Tibial artery (tissue), 4 donors: ENCODE results near the gene MBOAT7.
"Not testable (repeated sequence)": the region's sequence is repeated elsewhere in the genome, so short reads cannot be mapped to it uniquely, and the experiment has no call there.

Experiments used
- DNase-seq, 2 donors: peaks; one replicate each; pipeline ENCODE4 v3.0.0-alpha.2; 2019
- H3K27ac ChIP-seq, 2 donors: fragments of 200-600 bp; sonication (generic) in 1 of 2; 1 replicate in 1 of 2; 2 replicates in 1 of 2; pipeline ENCODE4 v1.5.1; 2018 to 2019; ENCODE audit warnings: mild to moderate bottlenecking in 1 of 2
- H3K27me3 ChIP-seq, 2 donors: fragments of 200-600 bp; sonication (generic) in 1 of 2; one replicate each; pipeline versions ENCODE4 v1.5.1 to v1.6.0; 2016 to 2019
- H3K36me3 ChIP-seq, 3 donors: fragments of 200-600 bp; sonication (generic) in 2 of 3; one replicate each; pipeline ENCODE4 v1.5.1; 2016 to 2019; ENCODE audit warnings: mild to moderate bottlenecking in 2 of 3
- H3K4me1 ChIP-seq, 4 donors: fragments of 200-600 bp; sonication (generic) in 2 of 4; 1 replicate in 3 of 4; 2 replicates in 1 of 4; pipeline ENCODE4 v1.5.1; 2016 to 2019
- H3K4me3 ChIP-seq, 2 donors: fragments of 200-600 bp; sonication (generic) in 1 of 2; 1 replicate in 1 of 2; 2 replicates in 1 of 2; pipeline ENCODE4 v1.5.1; 2018 to 2019; ENCODE audit warnings: mild to moderate bottlenecking in 2 of 2
- H3K9me3 ChIP-seq, 3 donors: fragments of 200-600 bp; sonication (generic) in 1 of 3; one replicate each; pipeline ENCODE4 v1.5.1; 2016 to 2019
- CTCF ChIP-seq, 2 experiments: fragments of 200-600 bp in 1 of 2; fragments of 450-650 bp in 1 of 2; IDR thresholded peaks; one replicate each; pipeline ENCODE4 v1.5.1; 2017 to 2019; ENCODE audit warnings: antibody characterized with exemption in 2 of 2, mild to moderate bottlenecking in 1 of 2, moderate library complexity in 1 of 2
- intact Hi-C: fragments of 100-400 bp; cut with DNase I; formaldehyde crosslinking; loops from one replicate; pipeline ENCODE4 v1.15.0; 2023; ENCODE audit warnings: low total_unique reads

Gene MBOAT7

DNA sequence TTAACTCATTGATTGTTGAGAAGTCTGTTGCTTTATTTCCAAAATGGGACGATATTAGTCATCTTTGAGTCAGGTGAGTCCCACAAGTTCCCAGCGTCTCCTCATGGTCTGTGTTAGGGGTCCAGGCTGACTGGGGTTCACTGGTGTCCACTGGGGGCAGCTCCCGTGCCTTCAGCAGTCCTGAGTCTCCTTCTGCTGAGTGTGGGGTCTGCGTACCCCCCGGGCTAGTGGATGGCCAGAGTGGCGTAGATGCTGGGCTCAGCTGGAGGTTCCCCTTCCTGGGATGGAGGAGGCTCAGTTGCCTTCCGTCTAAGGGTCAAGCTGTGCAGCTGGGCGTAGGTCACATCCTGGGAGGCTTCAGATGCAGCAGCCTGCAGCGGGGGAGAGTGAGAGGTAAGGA is 27.5 kb upstream of the MBOAT7 start:
- Histone ChIP-seq H3K4me3 (no peak overlapping the region), H3K27ac (no peak overlapping the region), H3K4me1 (no peaks in the 10 kb centered on the region), H3K27me3 (peaks cover 0 to 14% of the 10 kb centered on the region in 2 donors), H3K9me3 (no peaks in the 10 kb centered on the region), H3K36me3 (peaks cover 0 to 12% (median 0%) of the 10 kb centered on the region in 3 donors)
- no peak for DNase-seq
- no peak for TF ChIP-seq CTCF (IDR thresholded peaks at IDR 0.05)
- intact Hi-C loops, result no loop called here

- H3K4me1 ChIP-seq, H3K27me3 ChIP-seq, H3K9me3 ChIP-seq, H3K27ac ChIP-seq, intact Hi-C loops, DNase-seq, H3K4me3 ChIP-seq: not testable (repeated sequence)
- H3K36me3 ChIP-seq, result peaks cover 0 to 12% (median 0%) of the 10 kb centered on the region in 3 donors
Observed at GRCh38 chr19:54214734-54215133, 25.4 kb upstream of the MBOAT7 start.

DNA sequence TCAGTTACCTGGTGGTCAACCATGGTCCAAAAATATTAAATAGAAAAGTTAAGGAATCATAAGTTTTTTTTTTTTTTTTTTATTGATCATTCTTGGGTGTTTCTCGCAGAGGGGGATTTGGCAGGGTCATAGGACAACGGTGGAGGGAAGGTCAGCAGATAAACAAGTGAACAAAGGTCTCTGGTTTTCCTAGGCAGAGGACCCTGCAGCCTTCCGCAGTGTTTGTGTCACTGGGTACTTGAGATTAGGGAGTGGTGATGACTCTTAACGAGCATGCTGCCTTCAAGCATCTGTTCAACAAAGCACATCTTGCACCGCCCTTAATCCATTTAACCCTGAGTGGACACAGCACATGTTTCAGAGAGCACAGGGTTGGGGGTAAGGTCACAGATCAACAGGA is 24.8 kb upstream of the MBOAT7 start:
- H3K4me3 ChIP-seq, H3K9me3 ChIP-seq, H3K27me3 ChIP-seq, H3K36me3 ChIP-seq, H3K27ac ChIP-seq, intact Hi-C loops, DNase-seq: not testable (repeated sequence)
- H3K4me1 ChIP-seq, result peaks cover 4 to 12% (median 9%) of the 10 kb centered on the region in 4 donors

GRCh38 chr19:54211235-54211634 is 21.9 kb upstream of the MBOAT7 start:
- no peaks in the 10 kb centered on the region for H3K9me3 ChIP-seq
- no peaks in the 10 kb centered on the region for H3K27me3 ChIP-seq
- H3K36me3 ChIP-seq, result peaks cover 17 to 23% (median 22%) of the 10 kb centered on the region in 3 donors
- no peak overlapping the region for H3K4me3 ChIP-seq
- no peak overlapping the region for H3K27ac ChIP-seq
- intact Hi-C loops, result no loop called here
- DNase-seq, result no peak
- peaks cover 6 to 19% (median 15%) of the 10 kb centered on the region in 4 donors for H3K4me1 ChIP-seq
- TF ChIP-seq CTCF (IDR thresholded peaks at IDR 0.05), result no peak

DNA sequence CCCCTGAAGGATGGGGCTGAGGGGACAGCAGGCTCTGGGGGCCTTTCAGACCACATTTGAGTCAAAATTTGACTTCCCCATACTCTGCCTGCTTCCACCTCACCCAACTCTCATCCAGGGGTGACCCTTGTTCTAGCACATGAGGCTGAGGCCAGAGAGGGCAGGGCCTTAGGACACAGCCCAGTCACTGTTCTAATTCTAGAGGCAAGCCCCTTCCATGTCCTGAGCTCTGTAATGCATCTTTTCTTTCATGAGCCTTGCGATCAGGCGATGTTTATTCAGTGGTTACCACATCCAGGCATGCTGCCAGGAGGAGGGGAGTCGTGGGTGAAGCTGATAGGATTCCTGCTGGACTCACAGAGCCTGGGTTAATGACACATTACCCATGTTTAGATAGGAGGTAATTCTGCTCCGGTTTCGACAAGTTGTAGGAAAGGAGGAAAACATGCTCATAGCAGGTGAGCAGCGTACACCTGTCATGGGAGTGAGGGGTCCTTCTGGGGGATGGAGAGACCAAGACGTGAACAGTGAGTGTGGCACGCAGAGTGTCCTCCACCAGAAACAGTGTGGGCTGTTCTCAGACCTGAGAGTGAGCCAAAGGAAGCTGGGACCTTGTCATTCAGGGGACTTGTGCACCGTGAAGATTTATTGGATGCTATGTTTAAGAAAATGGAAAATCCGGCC is 20.6 kb upstream of the MBOAT7 start:
- Histone ChIP-seq H3K4me1 (peaks cover 6 to 22% (median 21%) of the 10 kb centered on the region in 4 donors), H3K9me3 (no peaks in the 10 kb centered on the region), H3K4me3 (no peak overlapping the region), H3K36me3 (peaks cover 24 to 36% (median 31%) of the 10 kb centered on the region in 3 donors), H3K27ac (peak overlapping the region; percentile 58 to 75), H3K27me3 (no peaks in the 10 kb centered on the region)
- intact Hi-C loops, result no loop called here
- DNase-seq, result peak; percentile 91 to 93
- no peak for TF ChIP-seq CTCF (IDR thresholded peaks at IDR 0.05)

DNA sequence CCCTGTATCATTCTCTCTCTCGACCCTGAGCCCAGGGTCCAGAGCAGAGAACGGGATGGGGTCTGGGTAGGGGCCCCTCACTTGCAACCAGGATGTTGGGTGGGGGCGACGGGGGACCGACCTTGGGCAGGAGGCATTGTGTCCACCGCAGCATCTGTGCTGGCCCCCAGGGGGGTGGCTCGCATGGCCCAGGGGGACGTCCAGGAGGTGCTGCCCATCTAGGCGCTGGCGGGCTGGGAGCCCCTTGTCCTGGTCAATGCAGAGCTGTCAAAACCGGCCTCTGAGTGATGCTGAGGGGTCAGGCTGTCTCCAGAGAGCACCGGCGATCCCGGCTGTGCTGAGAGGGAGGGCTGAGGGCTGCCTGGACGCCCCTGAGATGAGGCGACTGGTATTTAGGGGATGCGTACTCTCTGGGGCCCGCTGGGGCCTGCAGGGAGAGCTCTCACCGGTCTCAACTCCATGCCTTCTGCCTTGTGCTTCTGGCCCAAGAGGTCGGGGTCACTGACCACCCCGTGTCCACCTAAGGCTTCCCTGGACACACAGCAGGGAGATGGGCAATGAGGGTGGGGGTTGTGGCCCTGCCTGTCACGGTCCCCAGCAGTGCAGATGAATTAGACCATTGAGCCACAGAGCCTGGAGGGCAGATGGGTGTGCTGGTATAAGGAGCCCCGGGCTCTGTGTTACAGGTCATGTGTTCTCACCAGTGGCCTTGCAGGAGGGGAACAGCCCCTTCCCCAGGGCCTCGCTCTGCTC is 19.9 kb upstream of the MBOAT7 start:
- peaks cover 24 to 43% (median 35%) of the 10 kb centered on the region in 3 donors for H3K36me3 ChIP-seq
- H3K27me3 ChIP-seq, result no peaks in the 10 kb centered on the region
- no peak overlapping the region for H3K4me3 ChIP-seq
- H3K4me1 ChIP-seq, result peaks cover 6 to 29% (median 26%) of the 10 kb centered on the region in 4 donors
- H3K9me3 ChIP-seq, result no peaks in the 10 kb centered on the region
- peak overlapping the region; percentile 58 to 75 for H3K27ac ChIP-seq
- DNase-seq, result no peak
- TF ChIP-seq CTCF (IDR thresholded peaks at IDR 0.05), result no peak
- intact Hi-C loops, result no loop called here
